Measurements from ENCODE around the gene NUMA1.

The NUMA1 gene

DNA sequence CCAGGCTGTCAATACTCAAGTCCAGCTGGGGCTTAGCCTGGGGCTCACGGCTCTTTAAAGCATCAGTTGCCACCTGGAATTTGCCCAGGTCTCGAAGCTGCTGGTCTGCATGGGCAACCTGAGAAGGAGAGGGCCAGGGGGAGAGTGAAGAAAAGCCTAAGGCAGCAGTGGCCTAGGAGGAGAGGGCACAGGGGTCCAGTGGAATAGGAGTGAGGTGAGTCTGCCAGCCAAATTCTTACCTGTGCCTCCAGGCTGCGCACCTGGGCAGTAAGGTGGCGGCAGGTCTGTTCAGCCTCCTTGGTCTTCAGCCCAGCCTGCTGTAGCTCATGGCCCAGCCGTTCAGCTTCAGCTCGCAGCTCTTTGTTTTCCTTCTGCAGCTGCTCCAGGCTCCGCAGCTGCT is 71.6 kb downstream of the NUMA1 start:
- Histone ChIP-seq H3K4me3 (ENCODE audit: control insufficient read depth in 1 of 7, extremely low read depth in 1 of 7, insufficient read depth in 4 of 7, low read depth in 2 of 7, low read length in 6 of 7) (no peak overlapping the region), H3K4me1 (ENCODE audit: control extremely low read depth in 1 of 4, control insufficient read depth in 4 of 4, insufficient read depth in 4 of 4, low read length in 3 of 4) (no peaks in the 10 kb centered on the region), H3K36me3 (ENCODE audit: control insufficient read depth in 4 of 4, insufficient read depth in 4 of 4, low read length in 3 of 4) (peaks cover 36 to 99% (median 93%) of the 10 kb centered on the region in 4 experiments), H3K9me3 (ENCODE audit: control extremely low read depth in 1 of 5, control insufficient read depth in 4 of 5, insufficient read depth in 2 of 5, low read depth in 1 of 5, low read length in 4 of 5) (no peaks in the 10 kb centered on the region), H3K27ac (ENCODE audit: insufficient read depth in 1 of 2, low read depth in 1 of 2, low read length in 2 of 2, poor library complexity in 1 of 2, severe bottlenecking in 2 of 2) (no peak overlapping the region), H3K27me3 (replicated peaks in 2 of 5; ENCODE audit: control insufficient read depth in 4 of 5, insufficient read depth in 5 of 5, low read length in 4 of 5) (no peaks in the 10 kb centered on the region)
- WGBS (ENCODE audit: insufficient coverage): 95% methylated on average over 6 of the region's 7 CpGs
- CTCF ChIA-PET: interaction anchor here (0.9 to 2.3 kb wide), 7 partner anchors 9 to 135 kb away, joined by 3 to 8 read pairs (median 4); partner anchors contain the start of gene IL18BP
- DNase-seq: no peak
- POLR2A ChIA-PET: no interaction called here

DNA sequence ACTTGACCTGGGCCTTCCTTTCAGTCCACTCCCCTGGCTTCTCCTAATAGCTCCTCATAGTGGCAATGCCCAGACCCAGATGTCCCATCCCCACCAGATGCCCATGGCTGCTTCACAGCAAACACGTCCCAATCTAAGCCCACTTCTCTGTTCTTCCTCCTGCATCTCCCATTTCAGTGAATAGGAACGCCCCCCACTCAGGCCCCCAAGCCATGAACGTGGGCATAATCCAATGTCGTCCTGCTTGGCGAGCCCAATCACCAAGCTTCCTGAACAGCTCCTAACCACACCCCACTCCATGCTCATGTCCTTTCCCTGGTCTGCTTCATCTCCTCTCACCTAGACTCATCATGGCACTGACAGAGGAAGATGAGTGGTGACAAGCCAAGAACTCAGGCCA is 72.8 kb downstream of the NUMA1 start:
- H3K9me3 ChIP-seq (ENCODE audit: control extremely low read depth in 1 of 5, control insufficient read depth in 4 of 5, insufficient read depth in 2 of 5, low read depth in 1 of 5, low read length in 4 of 5): no peaks in the 10 kb centered on the region
- H3K27ac ChIP-seq (ENCODE audit: insufficient read depth in 1 of 2, low read depth in 1 of 2, low read length in 2 of 2, poor library complexity in 1 of 2, severe bottlenecking in 2 of 2): no peak overlapping the region
- WGBS (ENCODE audit: insufficient coverage): 100% methylated on average over 2 of the region's 5 CpGs
- H3K36me3 ChIP-seq (ENCODE audit: control insufficient read depth in 4 of 4, insufficient read depth in 4 of 4, low read length in 3 of 4): peaks cover 36 to 99% (median 93%) of the 10 kb centered on the region in 4 experiments
- H3K4me1 ChIP-seq (ENCODE audit: control extremely low read depth in 1 of 4, control insufficient read depth in 4 of 4, insufficient read depth in 4 of 4, low read length in 3 of 4): no peaks in the 10 kb centered on the region
- POLR2A ChIA-PET: no interaction called here
- DNase-seq: no peak
- H3K27me3 ChIP-seq (replicated peaks in 2 of 5; ENCODE audit: control insufficient read depth in 4 of 5, insufficient read depth in 5 of 5, low read length in 4 of 5): no peaks in the 10 kb centered on the region
- H3K4me3 ChIP-seq (ENCODE audit: control insufficient read depth in 1 of 7, extremely low read depth in 1 of 7, insufficient read depth in 4 of 7, low read depth in 2 of 7, low read length in 6 of 7): no peak overlapping the region
- CTCF ChIA-PET: interaction anchor here (1.4 to 2.3 kb wide), 4 partner anchors 8 to 137 kb away, joined by 3 to 8 read pairs (median 7); partner anchors contain the start of gene IL18BP

- H3K36me3 ChIP-seq (ENCODE audit: control insufficient read depth in 4 of 4, insufficient read depth in 4 of 4, low read length in 3 of 4): peaks cover 32 to 99% (median 91%) of the 10 kb centered on the region in 4 experiments
- no peak overlapping the region for H3K4me3 ChIP-seq (ENCODE audit: control insufficient read depth in 1 of 7, extremely low read depth in 1 of 7, insufficient read depth in 4 of 7, low read depth in 2 of 7, low read length in 6 of 7)
- no peaks in the 10 kb centered on the region for H3K4me1 ChIP-seq (ENCODE audit: control extremely low read depth in 1 of 4, control insufficient read depth in 4 of 4, insufficient read depth in 4 of 4, low read length in 3 of 4)
- WGBS (ENCODE audit: insufficient coverage): 96% methylated on average over 15 of the region's 15 CpGs
- no peak overlapping the region for H3K27ac ChIP-seq (ENCODE audit: insufficient read depth in 1 of 2, low read depth in 1 of 2, low read length in 2 of 2, poor library complexity in 1 of 2, severe bottlenecking in 2 of 2)
- DNase-seq: no peak
- no peaks in the 10 kb centered on the region for H3K27me3 ChIP-seq (replicated peaks in 2 of 5; ENCODE audit: control insufficient read depth in 4 of 5, insufficient read depth in 5 of 5, low read length in 4 of 5)
- CTCF ChIA-PET: interaction anchor here (1.9 to 2.3 kb wide), 2 partner anchors 11 to 18 kb away, joined by 8 read pairs; no protein-coding TSS in a partner anchor
- no peaks in the 10 kb centered on the region for H3K9me3 ChIP-seq (ENCODE audit: control extremely low read depth in 1 of 5, control insufficient read depth in 4 of 5, insufficient read depth in 2 of 5, low read depth in 1 of 5, low read length in 4 of 5)
- POLR2A ChIA-PET: interaction anchor here (0.6 kb wide), 1 partner anchor 216 kb away, joined by 4 read pairs; no protein-coding TSS in a partner anchor
These were observed 73.3 kb downstream of the NUMA1 start for GRCh38 chr11:72007089-72007476.

DNA sequence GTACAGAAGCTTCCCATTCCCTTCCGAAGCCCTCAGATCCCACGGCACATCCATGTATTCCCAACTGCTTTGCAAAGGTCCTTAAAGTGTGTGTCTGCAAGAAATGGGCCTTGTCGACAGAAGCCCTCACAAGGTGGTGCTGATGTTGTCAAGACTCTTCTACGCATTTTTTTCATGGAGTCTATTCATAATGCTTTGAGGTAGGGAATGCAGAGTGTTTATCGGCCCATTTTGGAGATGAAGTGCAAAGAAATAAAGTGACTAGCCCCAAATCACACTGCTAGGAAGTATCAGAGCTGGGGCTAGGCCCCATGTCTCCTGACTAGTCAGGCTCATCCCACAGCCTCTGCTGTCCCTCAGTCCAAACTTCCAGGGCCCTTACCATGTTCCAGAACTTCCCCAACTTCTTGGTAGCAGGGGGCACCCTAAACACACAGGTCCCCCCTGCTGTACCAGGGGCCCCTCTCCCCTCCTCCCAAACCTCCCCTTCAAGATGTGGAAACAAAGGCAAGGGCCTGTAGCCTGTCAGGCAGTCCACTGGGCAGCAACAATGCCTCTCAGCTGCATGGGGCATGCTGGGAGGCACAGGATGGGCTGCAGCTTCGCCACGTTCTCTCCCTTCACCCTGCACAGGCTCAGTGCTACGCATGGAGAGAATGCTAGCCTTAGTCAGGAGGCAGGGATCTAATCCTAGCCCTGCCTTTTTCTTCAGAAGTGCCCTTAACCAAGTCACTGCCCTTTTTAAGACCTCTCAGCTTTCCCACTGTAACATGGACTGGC is 73.8 kb downstream of the NUMA1 start:
- Histone ChIP-seq H3K4me1 (ENCODE audit: control extremely low read depth in 1 of 4, control insufficient read depth in 4 of 4, insufficient read depth in 4 of 4, low read length in 3 of 4) (no peaks in the 10 kb centered on the region), H3K27me3 (replicated peaks in 2 of 5; ENCODE audit: control insufficient read depth in 4 of 5, insufficient read depth in 5 of 5, low read length in 4 of 5) (no peaks in the 10 kb centered on the region), H3K9me3 (ENCODE audit: control extremely low read depth in 1 of 5, control insufficient read depth in 4 of 5, insufficient read depth in 2 of 5, low read depth in 1 of 5, low read length in 4 of 5) (no peaks in the 10 kb centered on the region), H3K36me3 (ENCODE audit: control insufficient read depth in 4 of 4, insufficient read depth in 4 of 4, low read length in 3 of 4) (peaks cover 28 to 99% (median 88%) of the 10 kb centered on the region in 4 experiments), H3K4me3 (ENCODE audit: control insufficient read depth in 1 of 7, extremely low read depth in 1 of 7, insufficient read depth in 4 of 7, low read depth in 2 of 7, low read length in 6 of 7) (no peak overlapping the region), H3K27ac (ENCODE audit: insufficient read depth in 1 of 2, low read depth in 1 of 2, low read length in 2 of 2, poor library complexity in 1 of 2, severe bottlenecking in 2 of 2) (no peak overlapping the region)
- CTCF ChIA-PET: interaction anchor here (1.9 to 13.3 kb wide), 2 partner anchors 10 to 11 kb away, joined by 8 to 110 read pairs; no protein-coding TSS in a partner anchor
- 99% methylated on average over 7 of the region's 8 CpGs for WGBS (ENCODE audit: insufficient coverage)
- DNase-seq: no peak
- POLR2A ChIA-PET: interaction anchor here (0.6 kb wide), 1 partner anchor 217 kb away, joined by 4 read pairs; no protein-coding TSS in a partner anchor

- H3K4me1 ChIP-seq (ENCODE audit: control extremely low read depth in 1 of 4, control insufficient read depth in 4 of 4, insufficient read depth in 4 of 4, low read length in 3 of 4): no peaks in the 10 kb centered on the region
- DNase-seq: no peak
- no peak overlapping the region for H3K4me3 ChIP-seq (ENCODE audit: control insufficient read depth in 1 of 7, extremely low read depth in 1 of 7, insufficient read depth in 4 of 7, low read depth in 2 of 7, low read length in 6 of 7)
- CTCF ChIA-PET: interaction anchor here (1.0 to 13.3 kb wide), 4 partner anchors 11 to 27 kb away, joined by 3 to 110 read pairs (median 3); no protein-coding TSS in a partner anchor
- WGBS (ENCODE audit: insufficient coverage): 95% methylated on average over 20 of the region's 20 CpGs
- no peak overlapping the region for H3K27ac ChIP-seq (ENCODE audit: insufficient read depth in 1 of 2, low read depth in 1 of 2, low read length in 2 of 2, poor library complexity in 1 of 2, severe bottlenecking in 2 of 2)
- no peaks in the 10 kb centered on the region for H3K9me3 ChIP-seq (ENCODE audit: control extremely low read depth in 1 of 5, control insufficient read depth in 4 of 5, insufficient read depth in 2 of 5, low read depth in 1 of 5, low read length in 4 of 5)
- POLR2A ChIA-PET: no interaction called here
- peaks cover 28 to 98% (median 87%) of the 10 kb centered on the region in 4 experiments for H3K36me3 ChIP-seq (ENCODE audit: control insufficient read depth in 4 of 4, insufficient read depth in 4 of 4, low read length in 3 of 4)
- H3K27me3 ChIP-seq (replicated peaks in 2 of 5; ENCODE audit: control insufficient read depth in 4 of 5, insufficient read depth in 5 of 5, low read length in 4 of 5): no peaks in the 10 kb centered on the region
These were observed 74.7 kb downstream of the NUMA1 start for GRCh38 chr11:72005347-72006260.

GRCh38 chr11:72004515-72005346 is 75.6 kb downstream of the NUMA1 start:
- WGBS (ENCODE audit: insufficient coverage): 94% methylated on average over 16 of the region's 16 CpGs
- H3K27ac ChIP-seq (ENCODE audit: insufficient read depth in 1 of 2, low read depth in 1 of 2, low read length in 2 of 2, poor library complexity in 1 of 2, severe bottlenecking in 2 of 2): no peak overlapping the region
- CTCF ChIA-PET: interaction anchor here (1.0 to 13.3 kb wide), 4 partner anchors 10 to 27 kb away, joined by 3 to 110 read pairs (median 3); no protein-coding TSS in a partner anchor

More at GRCh38 chr11:72004515-72005346, 75.6 kb downstream of the NUMA1 start:
- no peaks in the 10 kb centered on the region for H3K4me1 ChIP-seq (ENCODE audit: control extremely low read depth in 1 of 4, control insufficient read depth in 4 of 4, insufficient read depth in 4 of 4, low read length in 3 of 4)
- H3K36me3 ChIP-seq (ENCODE audit: control insufficient read depth in 4 of 4, insufficient read depth in 4 of 4, low read length in 3 of 4): peaks cover 26 to 91% (median 80%) of the 10 kb centered on the region in 4 experiments
- POLR2A ChIA-PET: no interaction called here
- H3K9me3 ChIP-seq (ENCODE audit: control extremely low read depth in 1 of 5, control insufficient read depth in 4 of 5, insufficient read depth in 2 of 5, low read depth in 1 of 5, low read length in 4 of 5): no peaks in the 10 kb centered on the region
- no peak overlapping the region for H3K4me3 ChIP-seq (ENCODE audit: control insufficient read depth in 1 of 7, extremely low read depth in 1 of 7, insufficient read depth in 4 of 7, low read depth in 2 of 7, low read length in 6 of 7)
- DNase-seq: no peak
- no peaks in the 10 kb centered on the region for H3K27me3 ChIP-seq (replicated peaks in 2 of 5; ENCODE audit: control insufficient read depth in 4 of 5, insufficient read depth in 5 of 5, low read length in 4 of 5)
